ENCODE data around the gene WFDC2.

Gene WFDC2

GRCh38 chr20:45469336-45470261 is at the start of gene WFDC2:
Gene WFDC2, plus strand, starts transcription at chr20:45469753. Its CDS starts 29 bp downstream, at chr20:45469782.
- no peak for DNase-seq

- DNase-seq, result no peak
These were observed 49.4 kb upstream of the WFDC2 start for GRCh38 chr20:45420125-45420524.

- no peak for DNase-seq
These were observed 45.9 kb upstream of the WFDC2 start for GRCh38 chr20:45423700-45424099.

GRCh38 chr20:45425561-45425960 is 44.0 kb upstream of the WFDC2 start:
- DNase-seq, result no peak

GRCh38 chr20:45426320-45427016 is 43.1 kb upstream of the WFDC2 start:
- peak in 1 of 2 donors; percentile 62 for DNase-seq

GRCh38 chr20:45427236-45428149 is 42.1 kb upstream of the WFDC2 start:
- DNase-seq, result no peak

- DNase-seq, result no peak
These were observed 39.9 kb upstream of the WFDC2 start for GRCh38 chr20:45429618-45430017.

- DNase-seq, result no peak
These were observed 37.3 kb upstream of the WFDC2 start for GRCh38 chr20:45432294-45432693.

- peak in 1 of 2 donors; percentile 57 for DNase-seq
These were observed 36.2 kb upstream of the WFDC2 start for GRCh38 chr20:45433316-45433715.

GRCh38 chr20:45433976-45434375 is 35.6 kb upstream of the WFDC2 start:
- peak; percentile 27 to 80 for DNase-seq

GRCh38 chr20:45436732-45437485 is 32.6 kb upstream of the WFDC2 start:
- peak; percentile 85 to 98 for DNase-seq

- DNase-seq, result no peak
These were observed 29.1 kb upstream of the WFDC2 start for GRCh38 chr20:45440424-45440823.

GRCh38 chr20:45440891-45441685 is 28.5 kb upstream of the WFDC2 start:
- no peak for DNase-seq

GRCh38 chr20:45441746-45442145 is 27.8 kb upstream of the WFDC2 start:
- no peak for DNase-seq

- DNase-seq, result no peak
These were observed 25.5 kb upstream of the WFDC2 start for GRCh38 chr20:45444050-45444449.

- DNase-seq, result peak in 1 of 2 donors; percentile 75
These were observed 23.6 kb upstream of the WFDC2 start for GRCh38 chr20:45445805-45446562.

- DNase-seq, result no peak
These were observed 21.3 kb upstream of the WFDC2 start for GRCh38 chr20:45448270-45448669.

- DNase-seq, result no peak
These were observed 20.0 kb upstream of the WFDC2 start for GRCh38 chr20:45449528-45449927.

GRCh38 chr20:45450097-45450818 is 19.3 kb upstream of the WFDC2 start:
- peak; percentile 92 to 93 for DNase-seq

- DNase-seq, result no peak
These were observed 17.3 kb upstream of the WFDC2 start for GRCh38 chr20:45452238-45452637.

Measured in inflammatory macrophage treated with lipopolysaccharide for 1 hour (primary cell).